Mucosa of descending colon (tissue), 3 donors: ENCODE results near the gene FER1L5. TPM values are rescaled to one million over a fixed set of nuclear protein-coding genes. Genes with fewer than 3 reads are reported as not detected.

ENCODE experiments used
- ATAC-seq: fragments of 200-7000 bp; cut with Tn5 transposase; one replicate; pipeline ENCODE4 v1.9.1; 2020; ENCODE audit warnings: mild to moderate bottlenecking, moderate library complexity
- DNase-seq, 3 donors: peaks; one replicate each; pipeline ENCODE4 v3.0.0-alpha.2; 2020
- H3K36me3 ChIP-seq: fragments of 200-600 bp; one replicate; pipeline ENCODE4 v1.8.0; 2021; ENCODE audit warnings: low read depth, mild to moderate bottlenecking
- H3K4me1 ChIP-seq: fragments of 200-600 bp; one replicate; pipeline ENCODE4 v1.8.0; 2021; ENCODE audit warnings: low read depth, mild to moderate bottlenecking
- H3K4me3 ChIP-seq: fragments of 200-600 bp; one replicate; pipeline ENCODE4 v1.8.0; 2021; ENCODE audit warnings: mild to moderate bottlenecking
- H3K9me3 ChIP-seq: fragments of 200-600 bp; one replicate; pipeline ENCODE4 v1.8.0; 2021; ENCODE audit warnings: mild to moderate bottlenecking
- CTCF ChIP-seq: fragments of 200-600 bp; IDR thresholded peaks from one replicate; pipeline ENCODE4 v1.8.0; 2022; ENCODE audit warnings: antibody characterized with exemption, mild to moderate bottlenecking
- intact Hi-C, 2 donors: fragments of 100-400 bp; cut with DNase I in 1 of 2; cut with micrococcal nuclease in 1 of 2; formaldehyde crosslinking; loops; one replicate each; pipeline versions ENCODE4 v1.11.0 to v1.11.1; 2022; cut with DNase I, micrococcal nuclease
- total RNA-seq, 3 donors: library from RNA; stranded (reverse); fragmentation: NEBNext Ultra II Directional in 2 of 3; extraction: Animal tissue kit (Norgen Biotek cat#: 25700) in 2 of 3; gene quantifications; one replicate each; pipeline versions ENCODE4 v1.2.1 to v1.2.4, GENCODE V29; 2021 to 2023
- donor health status: DM: no; HTN: no; CAD: no; lungs with moderate emphysema.
- donor health status: DM: no; HTN: no; CAD: no.
- donor health status: DM: no; HTN: yes; CAD: no.

Gene FER1L5
- total RNA-seq, 3 donors from 2014 or later = 0.09 TPM; not detected in 2

- DNase-seq = no peak
- no peaks in the 10 kb centered on the region for H3K36me3 ChIP-seq
- TF ChIP-seq CTCF = no peak
These were observed 27.1 kb downstream of the FER1L5 start for GRCh38 chr2:96669539-96670215.

GRCh38 chr2:96679848-96680247 lies 37.3 kb downstream of the FER1L5 start:
- peak; percentile 52 for ATAC-seq
- no peak for TF ChIP-seq CTCF
- Histone ChIP-seq H3K4me1 (no peaks in the 10 kb centered on the region), H3K4me3 (no peak overlapping the region), H3K9me3 (no peaks in the 10 kb centered on the region), H3K36me3 (no peaks in the 10 kb centered on the region)
- intact Hi-C loops = no loop called here
- DNase-seq = peak in 1 of 3 donors; percentile 10

More at GRCh38 chr2:96669539-96670215, 27.1 kb downstream of the FER1L5 start:
- intact Hi-C loops = no loop called here
- H3K4me3 ChIP-seq = no peak overlapping the region
- ATAC-seq = no peak
- no peaks in the 10 kb centered on the region for H3K4me1 ChIP-seq
- no peaks in the 10 kb centered on the region for H3K9me3 ChIP-seq

- Histone ChIP-seq H3K9me3 (no peaks in the 10 kb centered on the region), H3K36me3 (no peaks in the 10 kb centered on the region), H3K4me1 (no peaks in the 10 kb centered on the region), H3K4me3 (no peak overlapping the region)
- no peak for TF ChIP-seq CTCF
- DNase-seq (peak in 1 of 3 donors; percentile 15), ATAC-seq (peak; percentile 60)
- intact Hi-C loops = no loop called here
These were observed 38.1 kb downstream of the FER1L5 start for GRCh38 chr2:96680561-96681141.

- no peaks in the 10 kb centered on the region for H3K4me1 ChIP-seq
- no peak for TF ChIP-seq CTCF
- no peak for ATAC-seq
- H3K4me3 ChIP-seq = no peak overlapping the region
- DNase-seq = no peak
- intact Hi-C loops = no loop called here
- H3K36me3 ChIP-seq = no peaks in the 10 kb centered on the region
- H3K9me3 ChIP-seq = no peaks in the 10 kb centered on the region
These were observed 39.0 kb downstream of the FER1L5 start for GRCh38 chr2:96681540-96681939.

- no peak for TF ChIP-seq CTCF
- intact Hi-C loops = no loop called here
- no peak for DNase-seq
These were observed 40.7 kb downstream of the FER1L5 start for GRCh38 chr2:96683307-96683706.

More at GRCh38 chr2:96683307-96683706, 40.7 kb downstream of the FER1L5 start:
- ATAC-seq = no peak
- Histone ChIP-seq H3K4me3 (no peak overlapping the region), H3K9me3 (no peaks in the 10 kb centered on the region), H3K4me1 (no peaks in the 10 kb centered on the region), H3K36me3 (no peaks in the 10 kb centered on the region)
